ENCODE results near the gene AUTS2.

- TF ChIP-seq CTCF (conservative IDR thresholded peaks at IDR 0.05; ENCODE audit: low read length) (no peak), EZH2phosphoT487 (IDR thresholded peaks at IDR 0.05; ENCODE audit: borderline replicate concordance) (no peak)
Measured at GRCh38 chr7:69602522-69602921, 4.2 kb downstream of the AUTS2 start.
